K562 (cell line): ENCODE measurements around the gene SPATS2. TPM values are rescaled to one million over a fixed set of nuclear protein-coding genes. Genes with fewer than 3 reads are reported as not detected.

Source experiments
- ARID4B ChIP-seq: sonication (generic); formaldehyde crosslinking; IDR thresholded peaks from 2 replicates; pipeline ENCODE4 v1.8.0; 2022; ENCODE audit warnings: mild to moderate bottlenecking, missing genetic modification reagents
- KLF13 ChIP-seq: fragments of 450-650 bp; IDR thresholded peaks from 2 replicates; pipeline ENCODE4 v1.6.1; 2016; ENCODE audit warnings: missing genetic modification characterization, low read depth, mild to moderate bottlenecking, missing compliant biosample characterization, moderate library complexity, borderline replicate concordance
- SREBF2 ChIP-seq: sonication (generic); formaldehyde crosslinking; IDR thresholded peaks from 2 replicates; pipeline ENCODE4 v1.4.0; 2020; ENCODE audit warnings: mild to moderate bottlenecking, missing genetic modification reagents
- polyA plus RNA-seq, 8 experiments: library from polyadenylated mRNA; depleted of rRNA in 4 of 8; stranded (reverse) in 5 of 8; unstranded in 3 of 8; fragments of >200 nt; fragmentation: Nextera tagmentation in 2 of 8; fragmentation: Illumina TruSeq in 1 of 8; extraction: Ambion mirVana in 2 of 8; extraction: Trizol in 1 of 8; gene quantifications; 2 replicates each; pipeline versions ENCODE4 v1.2.1 to v1.2.3, GENCODE V29; 2011 to 2014; ENCODE audit warnings: inconsistent platforms in 1 of 8, missing spikeins in 1 of 8
- total RNA-seq, 7 experiments: library from RNA; depleted of rRNA in 6 of 7; stranded (reverse); fragments of >200 nt in 6 of 7; fragmentation: Illumina TruSeq in 2 of 7; extraction: Trizol in 2 of 7; gene quantifications; 2 replicates each; pipeline versions ENCODE4 v1.2.1 to v1.2.3, GENCODE V29; 2011 to 2021; ENCODE audit warnings: low replicate concordance in 1 of 7

The SPATS2 gene
- total and polyA plus RNA-seq, 9 of the 15 experiments (the other 6 are each of a cell fraction or from before 2014, with no cell fraction given): 5.4 to 48.2 (median 17.5) TPM

- peak; percentile 50; the same call in 1 of the 2 replicates for TF ChIP-seq ARID4B (CRISPR knock-in tag)
- TF ChIP-seq KLF13 (tag): peak; percentile 66; the same call in 1 of the 2 replicates
- TF ChIP-seq SREBF2 (CRISPR knock-in tag): 0 out of 2 replicates have a peak, but pooled peaks have one; percentile 84
Measured at GRCh38 chr12:49342066-49342913, 25.0 kb upstream of the SPATS2 start (continued).
